K562 (cell line): Measurements from ENCODE around the gene HCRT. TPM values are rescaled to one million over a fixed set of nuclear protein-coding genes. Genes with fewer than 3 reads are reported as not detected.

Experiments used
- CTBP1 ChIP-seq: fragments of 450-650 bp; IDR thresholded peaks from 2 replicates; pipeline ENCODE4 v1.6.1; 2016; ENCODE audit warnings: borderline replicate concordance
- ETV6 ChIP-seq, 3 experiments: fragments of 150-350 bp in 1 of 3; sonication (generic) in 1 of 3; formaldehyde crosslinking in 1 of 3; IDR thresholded peaks; 2 replicates each; pipeline versions ENCODE4 v1.6.1 to v1.8.0; 2014 to 2022; ENCODE audit warnings: borderline replicate concordance in 2 of 3, low read depth in 2 of 3, antibody characterized with exemption in 1 of 3, low read length in 1 of 3, mild to moderate bottlenecking in 1 of 3, missing genetic modification reagents in 1 of 3
- FOXA1 ChIP-seq: fragments of 450-650 bp; IDR thresholded peaks from 2 replicates; pipeline ENCODE4 v1.6.1; 2016; ENCODE audit warnings: mild to moderate bottlenecking, borderline replicate concordance
- HDAC8 ChIP-seq: fragments of 450-650 bp; IDR thresholded peaks from 2 replicates; pipeline ENCODE4 v1.6.1; 2016; ENCODE audit warnings: mild to moderate bottlenecking, missing genetic modification characterization, moderate library complexity, missing compliant biosample characterization
- HMG20A ChIP-seq: fragments of 450-650 bp; formaldehyde crosslinking; conservative IDR thresholded peaks from 2 replicates; pipeline ENCODE4 v1.4.0; 2020; ENCODE audit warnings: mild to moderate bottlenecking, mixed read lengths
- MGA ChIP-seq: fragments of 450-650 bp; IDR thresholded peaks from 2 replicates; pipeline ENCODE4 v1.6.1; 2016; ENCODE audit warnings: mild to moderate bottlenecking, moderate library complexity
- RBBP5 ChIP-seq: fragments of 200-600 bp; sonication (generic); IDR thresholded peaks from 2 replicates; pipeline ENCODE4 v1.6.1; 2012; ENCODE audit warnings: borderline replicate concordance, mild to moderate bottlenecking, low read length, control low read depth, inconsistent platforms; ENCODE audit not compliant: insufficient read depth, poor library complexity, severe bottlenecking
- RFX7 ChIP-seq: fragments of 250-450 bp; sonication (Bioruptor Pico); IDR thresholded peaks from 2 replicates; pipeline ENCODE4 v1.5.1; 2021; ENCODE audit warnings: mild to moderate bottlenecking
- TFE3 ChIP-seq: fragments of 450-650 bp; formaldehyde crosslinking; IDR thresholded peaks from 2 replicates; pipeline ENCODE4 v1.4.0; 2020; ENCODE audit warnings: mild to moderate bottlenecking, mixed read lengths
- WHSC1 ChIP-seq: IDR thresholded peaks from one replicate; pipeline ENCODE4 v1.6.1; 2012; ENCODE audit warnings: low read length, control low read depth, inconsistent platforms
- polyA plus RNA-seq, 8 experiments: library from polyadenylated mRNA; depleted of rRNA in 4 of 8; stranded (reverse) in 5 of 8; unstranded in 3 of 8; fragments of >200 nt; fragmentation: Nextera tagmentation in 2 of 8; fragmentation: Illumina TruSeq in 1 of 8; extraction: Ambion mirVana in 2 of 8; extraction: Trizol in 1 of 8; gene quantifications; 2 replicates each; pipeline versions ENCODE4 v1.2.1 to v1.2.3, GENCODE V29; 2011 to 2014; ENCODE audit warnings: inconsistent platforms in 1 of 8, missing spikeins in 1 of 8
- total RNA-seq, 7 experiments: library from RNA; depleted of rRNA in 6 of 7; stranded (reverse); fragments of >200 nt in 6 of 7; fragmentation: Illumina TruSeq in 2 of 7; extraction: Trizol in 2 of 7; gene quantifications; 2 replicates each; pipeline versions ENCODE4 v1.2.1 to v1.2.3, GENCODE V29; 2011 to 2021; ENCODE audit warnings: low replicate concordance in 1 of 7

The HCRT gene
- total and polyA plus RNA-seq, 9 of the 15 experiments (the other 6 are each of a cell fraction or from before 2014, with no cell fraction given): not detected

- TF ChIP-seq TFE3 (CRISPR knock-in tag) (no peak), MGA (no peak), ETV6 (IDR thresholded peaks at IDR 0.05; ENCODE audit: borderline replicate concordance in 1 of 2, low read depth in 2 of 2, low read length in 1 of 2) (no peak), ETV6 (CRISPR knock-in tag; IDR thresholded peaks at IDR 0.05; ENCODE audit: borderline replicate concordance) (no peak), WHSC1 (no peak), RBBP5 (peak; percentile 65), HDAC8 (tag) (no peak), CTBP1 (peak; percentile 64; the same call in 1 of the 2 replicates), FOXA1 (no peak), RFX7 (no peak), HMG20A (CRISPR knock-in tag) (no peak)
Observed at GRCh38 chr17:42193969-42194899, 9.0 kb upstream of the HCRT start, which contains the start of gene GHDC (continued).
